IPS-NIHi7 (cell line): ENCODE measurements around the gene PTPRCAP.
A peak's percentile ranks its signal among the peaks of the same experiment; 100 is the strongest.

ENCODE experiments used
- DNase-seq: peaks from one replicate; pipeline ENCODE4 v3.0.0; 2012; ENCODE audit warnings: mixed read lengths; ENCODE audit errors: extremely low spot score

The PTPRCAP gene

GRCh38 chr11:67396587-67397389 lies 40.7 kb downstream of the PTPRCAP start:
- no peak for DNase-seq

- DNase-seq = no peak
Observed at GRCh38 chr11:67396259-67396581, 41.3 kb downstream of the PTPRCAP start.

GRCh38 chr11:67395555-67396258 lies 41.8 kb downstream of the PTPRCAP start:
- no peak for DNase-seq

- no peak for DNase-seq
Observed at GRCh38 chr11:67393990-67394389, 43.5 kb downstream of the PTPRCAP start.

- no peak for DNase-seq
Observed at GRCh38 chr11:67393437-67393836, 44.0 kb downstream of the PTPRCAP start.

- no peak for DNase-seq
Observed at GRCh38 chr11:67392183-67392715, 45.2 kb downstream of the PTPRCAP start.

GRCh38 chr11:67391304-67392182 lies 45.9 kb downstream of the PTPRCAP start, which contains the start of gene RAD9A:
Gene RAD9A, plus strand, starts transcription at chr11:67391986. Its CDS starts 59 bp downstream, at chr11:67392045.
- peak; percentile 96 for DNase-seq

GRCh38 chr11:67390947-67391303 lies 46.6 kb downstream of the PTPRCAP start:
- no peak for DNase-seq

GRCh38 chr11:67389477-67389876 lies 48.0 kb downstream of the PTPRCAP start:
- DNase-seq = peak; percentile 79

GRCh38 chr11:67387518-67387917 lies 50.0 kb downstream of the PTPRCAP start:
- no peak for DNase-seq

- DNase-seq = no peak
Observed at GRCh38 chr11:67387069-67387468, 50.4 kb downstream of the PTPRCAP start.
